GM21786 (cell line): Measurements from ENCODE around the gene RPL37A.

Experiments
- ATAC-seq: cut with Tn5 transposase; IDR thresholded peaks from one replicate; pipeline ENCODE4 v1.9.1; 2021; ENCODE audit not compliant: unreplicated experiment

RPL37A gene

DNA sequence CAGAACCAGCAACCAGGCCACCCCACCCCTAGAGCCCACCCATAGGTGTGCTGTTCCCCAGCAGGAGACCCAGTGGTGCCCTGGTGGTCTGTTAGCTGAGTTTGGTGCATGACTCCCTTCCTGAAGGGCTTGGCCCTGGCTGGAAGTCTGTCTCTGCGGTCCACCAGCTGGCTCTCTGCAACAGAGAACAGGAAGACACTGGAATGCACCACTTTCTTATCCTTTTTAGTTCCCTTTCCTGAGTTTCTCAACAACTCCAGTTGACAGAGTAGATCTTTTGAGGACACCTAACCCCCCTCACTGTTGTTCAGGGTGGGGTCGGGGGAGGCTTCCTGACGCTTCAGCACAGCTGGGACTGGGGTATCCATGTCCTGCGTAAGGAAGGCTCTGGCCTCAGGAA, 11.9 kb upstream of the RPL37A start:
- no peak for ATAC-seq

- ATAC-seq, result no peak
Measured at GRCh38 chr2:216490061-216490460, 8.6 kb upstream of the RPL37A start.

GRCh38 chr2:216491793-216492596, 6.6 kb upstream of the RPL37A start:
- peak; percentile 85 for ATAC-seq

DNA sequence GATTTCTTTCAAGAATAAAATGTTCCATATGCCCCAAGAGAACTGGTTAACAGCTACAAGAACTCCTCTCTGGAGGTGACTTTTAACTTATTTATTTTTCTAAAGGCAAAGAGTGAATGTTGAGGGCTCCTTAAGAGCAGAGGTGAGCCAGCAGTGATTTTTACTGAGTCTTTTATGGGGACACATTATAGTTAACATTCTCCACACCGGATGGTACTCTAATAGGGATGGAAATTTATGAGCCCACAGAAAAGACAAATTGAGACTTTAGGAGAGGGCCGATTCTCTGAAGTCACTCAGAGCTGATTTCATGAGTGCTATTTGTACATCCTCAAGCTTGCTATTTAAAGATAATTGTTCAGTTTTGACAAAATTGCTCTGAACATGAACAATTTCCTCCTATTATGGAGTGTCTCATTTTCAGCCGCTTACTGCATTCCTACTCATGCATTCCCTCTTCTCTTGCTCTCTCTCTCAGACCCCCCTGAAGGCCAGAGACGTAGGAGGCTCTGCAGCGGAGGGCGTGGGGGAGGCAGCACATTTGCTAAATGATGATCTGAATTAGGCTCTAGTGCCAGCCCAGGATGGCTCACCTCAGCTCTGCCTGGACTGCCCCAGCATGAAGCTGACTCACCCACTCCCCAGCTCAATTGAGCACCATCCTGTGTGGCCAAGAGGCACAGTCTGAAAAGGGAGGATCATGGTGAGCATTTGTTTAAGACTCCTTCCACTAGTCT, 5.9 kb upstream of the RPL37A start:
- no peak for ATAC-seq

- no peak for ATAC-seq
Measured at GRCh38 chr2:216493334-216493685, 5.3 kb upstream of the RPL37A start.

GRCh38 chr2:216495656-216496055, 3.0 kb upstream of the RPL37A start:
- no peak for ATAC-seq

- no peak for ATAC-seq
Measured at GRCh38 chr2:216497382-216498069, 1.1 kb upstream of the RPL37A start.

- no peak for ATAC-seq
Measured at GRCh38 chr2:216498070-216498378, 620 bp upstream of the RPL37A start.

- ATAC-seq, result no peak
Measured at GRCh38 chr2:216499641-216500218, 1.1 kb downstream of the RPL37A start.

DNA sequence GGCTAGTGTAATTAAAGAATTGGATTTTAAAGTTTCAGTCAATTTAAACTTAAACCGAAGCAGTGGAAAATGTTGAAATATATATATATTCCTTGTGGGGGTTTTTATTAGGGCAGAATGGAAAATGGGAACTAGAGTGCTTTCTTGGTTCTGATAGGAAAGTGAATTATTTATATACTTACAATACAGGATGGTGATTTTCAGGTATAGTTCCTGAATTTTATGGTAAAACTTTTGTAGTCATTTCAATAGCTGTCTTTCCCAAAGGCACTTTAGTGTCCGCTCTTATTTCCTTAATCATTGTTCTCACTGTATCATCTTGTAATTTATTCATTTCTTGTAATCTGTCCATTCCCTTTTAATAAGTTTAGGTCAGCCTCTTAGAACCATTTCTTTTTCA, 1.9 kb downstream of the RPL37A start:
- no peak for ATAC-seq

GRCh38 chr2:216501854-216502253, 3.2 kb downstream of the RPL37A start:
- no peak for ATAC-seq

DNA sequence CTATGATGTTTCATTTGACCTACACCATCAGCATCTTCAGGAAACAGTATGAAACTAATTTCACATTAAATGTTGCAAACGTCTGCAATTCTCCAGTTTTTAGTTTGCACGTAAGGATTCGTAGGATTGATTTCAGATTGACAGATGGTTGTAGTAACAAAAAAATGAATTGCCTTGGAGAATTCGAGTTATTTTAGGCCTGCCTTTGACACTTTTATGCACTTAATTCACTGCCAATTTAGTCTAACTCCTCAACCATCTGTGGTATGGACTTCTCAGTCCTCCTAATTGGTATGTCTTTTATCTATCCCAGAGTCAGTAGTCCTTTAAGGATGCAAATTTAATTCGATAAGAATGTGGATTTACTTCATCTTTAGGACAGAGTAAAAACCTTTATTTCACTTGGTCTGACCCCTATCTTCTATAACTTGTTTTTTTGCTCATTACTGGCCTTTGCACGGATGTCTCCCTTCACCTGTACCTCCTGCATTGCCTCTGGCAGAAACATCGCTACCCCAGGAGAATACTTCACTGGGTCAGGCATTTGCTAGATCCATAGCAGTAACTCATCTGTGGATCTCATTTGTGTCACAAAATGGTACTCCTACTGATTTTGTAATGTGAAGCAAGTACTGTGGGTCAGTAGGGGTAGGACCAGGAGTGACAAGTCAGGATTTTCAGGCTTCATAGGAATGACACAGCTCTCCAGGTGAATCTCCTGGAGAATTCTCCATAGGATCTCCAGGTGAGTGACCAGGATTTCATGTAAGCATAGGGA, 3.9 kb downstream of the RPL37A start:
- no peak for ATAC-seq

GRCh38 chr2:216503159-216503629, 4.5 kb downstream of the RPL37A start:
- no peak for ATAC-seq

- no peak for ATAC-seq
Measured at GRCh38 chr2:216503697-216504375, 5.2 kb downstream of the RPL37A start.

DNA sequence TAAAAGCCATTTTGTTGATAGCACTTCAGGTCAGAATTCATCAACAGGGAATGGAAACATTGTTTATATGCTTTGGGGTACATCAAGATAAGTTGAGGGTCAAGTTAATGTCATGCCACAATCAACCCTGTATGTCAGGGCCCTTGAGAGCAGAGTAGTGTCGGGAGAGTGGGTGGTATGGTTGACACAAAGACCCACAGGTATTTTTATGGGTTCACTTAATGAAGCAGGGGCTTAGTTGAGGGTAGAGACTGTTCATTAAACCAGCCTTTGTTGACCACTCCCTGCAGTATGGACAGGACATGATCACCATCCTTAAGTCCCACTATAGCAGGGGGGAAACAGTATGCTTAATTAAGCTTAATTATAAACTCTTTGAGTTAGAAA, 5.7 kb downstream of the RPL37A start:
- no peak for ATAC-seq

- ATAC-seq, result no peak
Measured at GRCh38 chr2:216505133-216506106, 6.8 kb downstream of the RPL37A start.

- ATAC-seq, result no peak
Measured at GRCh38 chr2:216507220-216508160, 8.8 kb downstream of the RPL37A start.

- ATAC-seq, result no peak
Measured at GRCh38 chr2:216508229-216508628, 9.6 kb downstream of the RPL37A start.
